Fibroblast of skin of right biceps (primary cell): ENCODE measurements around the gene NFASC.

ENCODE experiments used
- DNase-seq: peaks from one replicate; pipeline ENCODE4 v3.0.0-alpha.2; 2013

The NFASC gene

GRCh38 chr1:204891860-204892259, 21.2 kb downstream of the NFASC start:
- peak; percentile 53 for DNase-seq

- DNase-seq: peak; percentile 34
These were observed 23.4 kb downstream of the NFASC start for GRCh38 chr1:204894031-204894430.

DNA sequence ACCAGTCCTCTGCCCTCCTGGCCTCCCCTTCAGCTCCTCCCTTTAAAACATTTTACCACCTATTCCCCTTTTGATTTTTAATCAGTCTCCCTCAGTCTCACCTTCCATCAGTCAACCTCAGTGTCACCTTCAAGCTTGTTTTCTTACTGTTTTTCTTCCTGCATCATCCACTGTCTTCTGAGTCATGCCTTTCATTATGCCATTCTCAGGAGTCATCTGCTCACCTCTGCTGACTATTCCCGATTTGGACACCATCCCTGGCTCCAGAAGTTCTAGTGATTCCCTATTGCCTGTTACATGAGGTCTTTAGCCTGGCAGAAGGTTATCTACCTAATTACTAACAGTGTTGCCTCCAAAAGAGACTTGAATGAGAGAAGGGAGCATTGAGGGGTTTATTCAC, 23.9 kb downstream of the NFASC start:
- no peak for DNase-seq

GRCh38 chr1:204896023-204896422, 25.4 kb downstream of the NFASC start:
- DNase-seq: no peak

GRCh38 chr1:204896787-204897469, 26.3 kb downstream of the NFASC start:
- no peak for DNase-seq

GRCh38 chr1:204900721-204901120, 30.1 kb downstream of the NFASC start:
- DNase-seq: no peak

- no peak for DNase-seq
These were observed 32.0 kb downstream of the NFASC start for GRCh38 chr1:204902671-204903070.

DNA sequence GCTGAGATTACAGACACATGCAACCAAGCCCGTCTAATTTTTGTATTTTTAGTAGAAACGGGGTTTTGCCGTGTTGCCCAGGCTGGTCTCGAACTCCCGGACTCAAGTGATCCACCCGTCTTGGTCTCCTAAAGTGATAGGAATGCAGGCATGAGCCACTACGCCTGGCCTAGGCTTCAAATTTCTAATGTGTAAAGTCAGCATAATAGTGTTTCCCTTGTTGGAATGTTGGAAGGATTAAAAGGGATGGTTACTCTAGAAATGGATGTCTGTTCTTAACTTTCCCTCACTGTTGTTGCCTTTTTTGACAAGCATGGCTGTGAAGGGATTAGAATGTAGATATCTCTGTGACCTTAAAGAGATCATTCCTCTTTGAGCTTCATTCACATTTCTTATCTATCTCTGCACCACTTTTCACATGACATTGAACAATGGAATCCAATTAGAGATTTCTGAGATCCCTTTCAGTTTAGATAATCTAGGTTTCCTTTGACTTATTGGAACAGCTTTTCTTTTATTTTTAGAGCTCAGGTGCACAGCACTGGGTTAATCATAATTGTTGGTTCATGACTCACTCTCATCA, 33.7 kb downstream of the NFASC start:
- DNase-seq: no peak

DNA sequence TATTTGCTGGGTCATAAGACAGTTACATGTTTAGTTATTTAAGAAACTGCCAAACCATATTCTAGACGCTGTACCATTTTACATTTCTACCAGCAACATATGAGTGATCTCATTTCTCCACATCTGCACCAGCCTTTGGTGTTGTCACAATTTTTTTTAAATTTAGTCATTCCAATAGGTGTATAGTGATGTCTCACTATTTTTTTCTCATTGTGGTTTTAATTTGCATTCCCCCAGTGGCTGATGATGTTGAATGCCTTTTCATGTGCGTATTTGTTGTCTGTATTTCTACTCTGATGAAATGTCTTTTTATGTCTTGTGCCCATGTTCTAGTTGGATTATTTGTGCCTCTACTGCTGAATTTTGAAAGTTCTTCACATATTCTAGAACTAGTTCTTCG, 38.4 kb downstream of the NFASC start:
- peak; percentile 30 for DNase-seq

DNA sequence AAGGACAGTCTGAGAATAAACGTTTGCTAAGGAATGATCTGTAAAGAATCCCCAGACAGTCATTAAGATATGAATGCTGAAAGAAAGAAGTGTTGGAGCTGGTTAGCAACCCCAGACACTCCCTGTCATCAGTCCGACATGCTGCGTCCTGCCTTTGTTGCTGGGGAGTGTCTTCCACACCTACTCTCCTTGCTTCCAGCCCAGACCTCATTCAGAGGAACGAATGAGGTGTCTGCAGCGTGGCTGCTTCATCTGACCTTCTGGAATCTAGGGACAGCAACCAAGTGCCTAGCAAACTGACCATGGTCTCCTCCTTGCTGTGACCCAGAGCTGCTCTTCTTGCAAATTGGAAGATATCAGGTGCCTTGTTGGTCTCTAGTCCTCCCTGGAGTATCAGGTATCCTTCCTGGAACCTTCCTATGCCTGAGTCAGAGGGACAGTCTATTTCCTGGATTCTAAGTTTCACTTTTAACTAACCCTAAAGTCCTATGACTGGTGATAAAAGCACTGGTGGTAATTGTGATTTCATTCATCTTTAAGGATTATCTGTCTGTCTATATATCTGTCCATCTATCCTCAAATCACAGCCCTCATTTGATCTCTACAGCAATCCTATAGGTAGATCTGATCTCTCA, 45.3 kb downstream of the NFASC start:
- no peak for DNase-seq

DNA sequence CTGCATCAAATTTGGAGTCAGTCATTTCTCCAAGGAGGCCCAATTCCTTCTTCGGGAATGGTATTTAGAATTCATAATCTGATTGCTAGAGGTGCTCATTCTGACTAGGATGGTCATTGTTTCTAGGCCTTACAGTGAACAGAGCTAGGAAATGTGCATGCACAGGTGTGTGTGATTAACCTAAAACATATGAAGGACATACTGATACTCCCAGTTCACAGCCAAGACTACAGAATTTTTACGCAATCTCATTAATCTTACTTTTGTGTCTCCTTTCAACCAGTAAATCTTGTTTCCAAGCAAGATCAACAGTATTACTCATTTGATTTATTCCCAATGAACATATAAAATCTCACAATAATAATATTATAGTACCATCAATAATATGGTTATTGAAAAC, 47.1 kb downstream of the NFASC start:
- no peak for DNase-seq

- no peak for DNase-seq
These were observed 49.8 kb downstream of the NFASC start for GRCh38 chr1:204920511-204920910.

- no peak for DNase-seq
These were observed 50.3 kb downstream of the NFASC start for GRCh38 chr1:204920967-204921366.

- DNase-seq: no peak
These were observed 51.3 kb downstream of the NFASC start for GRCh38 chr1:204921855-204922516.

GRCh38 chr1:204923201-204923600, 52.5 kb downstream of the NFASC start:
- no peak for DNase-seq

GRCh38 chr1:204923626-204924012, 53.0 kb downstream of the NFASC start:
- DNase-seq: no peak

DNA sequence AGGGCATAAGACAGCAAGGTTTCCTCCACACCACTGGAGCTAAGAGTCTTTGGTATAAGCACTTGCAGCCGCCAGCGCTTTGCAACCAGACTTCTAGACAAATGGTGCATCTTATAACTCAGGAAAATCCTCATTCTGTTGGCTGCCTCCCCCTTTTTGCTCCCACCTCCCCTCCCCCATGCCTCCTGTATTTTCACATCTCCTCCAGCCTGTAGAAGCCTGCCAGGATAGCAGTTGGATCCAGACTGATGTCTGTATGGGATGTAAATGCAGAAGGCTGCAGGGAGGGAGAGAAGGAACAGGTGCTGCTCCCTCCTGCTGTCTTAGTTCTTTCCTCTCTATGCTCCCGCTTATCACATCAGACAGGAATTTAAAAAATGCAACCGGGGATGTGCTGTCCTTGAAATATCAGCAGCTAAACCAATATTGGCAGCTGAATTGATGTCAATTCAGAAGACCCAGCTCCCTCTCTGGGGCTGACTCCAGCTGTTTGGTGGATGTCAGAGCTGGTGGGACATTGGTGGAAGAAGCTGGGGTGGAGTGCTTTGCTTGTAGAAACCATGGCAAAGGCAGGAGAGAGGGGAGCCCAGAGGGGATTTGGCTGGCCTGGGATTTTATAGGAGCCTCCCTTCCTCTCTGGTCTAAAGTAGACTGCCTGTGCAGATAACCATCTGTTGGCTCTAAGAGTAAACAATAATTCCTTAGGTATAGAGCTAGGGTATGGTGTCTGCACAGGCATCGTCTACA, 53.5 kb downstream of the NFASC start:
- peak; percentile 43 for DNase-seq

- no peak for DNase-seq
These were observed 55.0 kb downstream of the NFASC start for GRCh38 chr1:204925701-204926100.

- DNase-seq: no peak
These were observed 57.3 kb downstream of the NFASC start for GRCh38 chr1:204927673-204928641.

DNA sequence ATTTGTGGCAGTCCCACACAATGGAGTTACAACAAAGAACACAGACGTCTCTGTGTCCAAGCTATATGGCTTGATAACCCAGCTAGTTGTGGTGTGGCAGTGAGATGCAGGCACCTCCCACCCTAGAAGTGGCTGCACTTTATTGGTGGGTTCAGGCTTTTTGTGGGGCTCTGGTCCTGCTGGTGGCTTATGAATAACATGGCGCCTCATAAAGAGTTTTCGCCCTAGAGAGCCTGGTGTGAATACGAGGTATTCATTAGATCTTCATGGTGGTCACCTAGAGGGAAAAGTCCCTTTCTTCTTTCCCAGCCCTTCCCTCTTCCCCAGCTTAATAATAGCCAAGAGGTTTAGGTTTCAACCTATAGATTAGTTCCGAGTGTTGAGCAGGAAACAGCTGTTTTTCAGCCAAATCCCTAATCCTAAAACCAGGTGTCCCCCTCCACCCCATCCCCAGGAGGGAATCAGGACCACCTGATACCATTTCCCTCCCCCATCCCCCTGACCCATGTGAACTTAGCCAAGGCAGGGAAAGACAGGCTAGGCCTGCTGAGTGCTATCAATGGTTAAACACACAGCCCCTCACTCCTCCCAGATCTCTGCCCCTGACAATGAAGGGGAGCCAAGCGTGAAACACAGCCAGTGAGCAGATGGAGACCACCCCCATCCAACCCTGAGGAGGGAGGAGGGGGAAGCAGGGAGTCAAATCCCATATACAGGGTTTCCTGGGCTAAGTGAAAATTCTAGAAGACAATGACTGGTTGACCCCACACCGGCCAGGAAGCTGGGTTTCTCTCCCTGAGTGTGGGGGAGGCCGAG, 58.2 kb downstream of the NFASC start:
- no peak for DNase-seq
